Activated T-cell treated with anti-CD3 and anti-CD28 coated beads, Interleukin-2, amount 50 U/mL, for 24 hours (primary cell): ENCODE results near the gene WDCP.
A peak's percentile ranks its signal among the peaks of the same experiment; 100 is the strongest.

Source experiments
- DNase-seq: peaks from one replicate; pipeline ENCODE4 v3.0.0-alpha.2; 2020
- H3K27ac Mint-ChIP-seq: 2 replicates; pipeline ENCODE4 v1.8.0; 2020; ENCODE audit warnings: mild to moderate bottlenecking, mixed read lengths
- H3K27me3 Mint-ChIP-seq: 2 replicates; pipeline ENCODE4 v1.8.0; 2020; ENCODE audit warnings: mixed read lengths
- H3K36me3 Mint-ChIP-seq: 2 replicates; pipeline ENCODE4 v1.8.0; 2020; ENCODE audit warnings: low read depth, mixed read lengths
- H3K4me1 Mint-ChIP-seq: 2 replicates; pipeline ENCODE4 v1.8.0; 2020; ENCODE audit warnings: low read depth, mixed read lengths
- H3K4me3 Mint-ChIP-seq: 2 replicates; pipeline ENCODE4 v1.8.0; 2020; ENCODE audit warnings: mild to moderate bottlenecking, moderate library complexity, mixed read lengths
- H3K9me3 Mint-ChIP-seq: 2 replicates; pipeline ENCODE4 v1.8.0; 2020; ENCODE audit warnings: mixed read lengths

WDCP gene

GRCh38 chr2:24077535-24077877 is 30.3 kb upstream of the WDCP start:
- Mint-ChIP-seq H3K4me3 (peak overlapping the region; percentile 98), H3K36me3 (peaks cover 42% of the 10 kb centered on the region), H3K9me3 (no peaks in the 10 kb centered on the region), H3K27ac (peak overlapping the region; percentile 71), H3K4me1 (peaks cover 37% of the 10 kb centered on the region), H3K27me3 (no peaks in the 10 kb centered on the region)
- DNase-seq, result no peak

- no peak for DNase-seq
- Mint-ChIP-seq H3K4me3 (peak overlapping the region; percentile 98), H3K27ac (peak overlapping the region; percentile 97), H3K36me3 (peaks cover 42% of the 10 kb centered on the region), H3K27me3 (no peaks in the 10 kb centered on the region), H3K4me1 (peaks cover 41% of the 10 kb centered on the region), H3K9me3 (no peaks in the 10 kb centered on the region)
These were observed 29.8 kb upstream of the WDCP start for GRCh38 chr2:24076849-24077534.

- no peaks in the 10 kb centered on the region for H3K27me3 Mint-ChIP-seq
These were observed 29.0 kb upstream of the WDCP start, which contains the start of gene SF3B6 for GRCh38 chr2:24075915-24076848. TSS of gene SF3B6 (minus strand) at chr2:24076326. CDS start at chr2:24076229, 97 bp downstream.

DNA sequence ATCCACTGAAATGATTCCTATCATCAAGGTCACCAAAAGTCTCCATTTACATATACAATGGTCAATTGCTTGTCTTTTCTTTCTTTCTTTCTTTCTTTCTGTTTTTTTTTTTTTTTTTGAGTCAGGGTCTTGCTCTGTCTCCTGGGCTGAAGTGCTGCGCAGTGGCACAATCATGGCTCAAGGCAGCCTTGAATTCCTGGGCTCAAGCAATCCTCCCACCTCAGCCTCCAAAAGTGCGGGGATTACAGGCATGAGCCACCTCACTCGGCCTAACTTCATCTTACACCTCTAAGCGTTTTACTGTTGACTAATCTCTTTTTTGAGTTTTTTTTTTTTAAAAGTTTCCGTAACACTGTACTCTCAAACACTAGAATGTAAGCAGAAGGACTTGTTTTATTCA is 28.1 kb upstream of the WDCP start:
- Mint-ChIP-seq H3K27ac (peak overlapping the region; percentile 97), H3K4me3 (peak overlapping the region; percentile 98), H3K27me3 (no peaks in the 10 kb centered on the region), H3K9me3 (no peaks in the 10 kb centered on the region), H3K36me3 (peaks cover 50% of the 10 kb centered on the region), H3K4me1 (peaks cover 46% of the 10 kb centered on the region)
- DNase-seq, result no peak

More at GRCh38 chr2:24075915-24076848, 29.0 kb upstream of the WDCP start, which contains the start of gene SF3B6:
- H3K27ac Mint-ChIP-seq, result peak within 1 kb of the TSS; percentile 97
- H3K4me3 Mint-ChIP-seq, result peak within 1 kb of the TSS; percentile 98
- H3K4me1 Mint-ChIP-seq, result peaks cover 46% of the 10 kb centered on the region
- no peaks in the 10 kb centered on the region for H3K9me3 Mint-ChIP-seq
- H3K36me3 Mint-ChIP-seq, result peaks cover 48% of the 10 kb centered on the region
- DNase-seq, result peak; percentile 99

DNA sequence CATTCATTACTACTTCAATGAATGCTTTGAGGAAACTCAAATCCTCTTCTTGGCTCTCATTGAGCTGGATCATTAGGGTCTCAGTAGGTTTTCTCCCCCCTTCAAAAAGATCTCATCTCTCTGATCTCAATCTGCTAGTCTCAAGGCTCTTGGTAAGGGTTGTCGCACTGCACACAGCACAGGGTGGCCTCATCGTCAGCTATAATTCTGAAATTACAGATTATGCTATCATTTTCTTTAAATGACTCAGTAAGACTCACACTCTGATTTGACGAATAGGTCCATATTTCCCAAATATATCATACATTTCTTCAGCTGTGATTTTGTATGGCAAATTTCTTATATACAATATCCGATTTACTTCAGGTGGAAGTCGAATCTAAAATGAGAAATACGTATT is 26.6 kb upstream of the WDCP start:
- H3K27me3 Mint-ChIP-seq, result no peaks in the 10 kb centered on the region
- peaks cover 46% of the 10 kb centered on the region for H3K4me1 Mint-ChIP-seq
- no peaks in the 10 kb centered on the region for H3K9me3 Mint-ChIP-seq
- H3K36me3 Mint-ChIP-seq, result peaks cover 64% of the 10 kb centered on the region
- H3K27ac Mint-ChIP-seq, result peak overlapping the region; percentile 85
- peak overlapping the region; percentile 98 for H3K4me3 Mint-ChIP-seq
- DNase-seq, result no peak

DNA sequence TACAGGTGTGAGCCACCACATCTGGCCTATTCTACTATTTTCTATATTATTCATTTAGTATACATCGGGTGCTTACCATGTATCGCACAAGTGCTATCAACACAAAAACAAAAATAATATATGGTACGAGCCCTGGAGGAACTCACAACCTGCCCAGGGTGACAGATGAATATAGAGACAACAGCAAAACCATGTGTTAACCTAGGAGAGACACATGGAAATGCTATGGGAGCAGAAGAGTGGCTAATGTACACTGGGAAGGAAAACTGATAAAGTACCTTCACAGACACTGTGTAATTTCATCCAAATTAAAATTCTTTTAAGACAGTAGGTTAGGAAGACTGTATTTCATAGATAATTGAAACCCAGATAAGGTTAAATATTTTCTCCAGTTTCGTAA is 25.1 kb upstream of the WDCP start:
- Mint-ChIP-seq H3K4me3 (no peak overlapping the region), H3K27me3 (no peaks in the 10 kb centered on the region), H3K27ac (peak overlapping the region; percentile 79), H3K4me1 (peaks cover 39% of the 10 kb centered on the region), H3K36me3 (peaks cover 80% of the 10 kb centered on the region), H3K9me3 (no peaks in the 10 kb centered on the region)
- no peak for DNase-seq

GRCh38 chr2:24065341-24065740 is 18.1 kb upstream of the WDCP start:
- Mint-ChIP-seq H3K9me3 (no peaks in the 10 kb centered on the region), H3K27me3 (no peaks in the 10 kb centered on the region), H3K4me3 (no peak overlapping the region), H3K4me1 (peaks cover 13% of the 10 kb centered on the region), H3K36me3 (peaks cover 46% of the 10 kb centered on the region), H3K27ac (peak overlapping the region; percentile 1)
- DNase-seq, result no peak

DNA sequence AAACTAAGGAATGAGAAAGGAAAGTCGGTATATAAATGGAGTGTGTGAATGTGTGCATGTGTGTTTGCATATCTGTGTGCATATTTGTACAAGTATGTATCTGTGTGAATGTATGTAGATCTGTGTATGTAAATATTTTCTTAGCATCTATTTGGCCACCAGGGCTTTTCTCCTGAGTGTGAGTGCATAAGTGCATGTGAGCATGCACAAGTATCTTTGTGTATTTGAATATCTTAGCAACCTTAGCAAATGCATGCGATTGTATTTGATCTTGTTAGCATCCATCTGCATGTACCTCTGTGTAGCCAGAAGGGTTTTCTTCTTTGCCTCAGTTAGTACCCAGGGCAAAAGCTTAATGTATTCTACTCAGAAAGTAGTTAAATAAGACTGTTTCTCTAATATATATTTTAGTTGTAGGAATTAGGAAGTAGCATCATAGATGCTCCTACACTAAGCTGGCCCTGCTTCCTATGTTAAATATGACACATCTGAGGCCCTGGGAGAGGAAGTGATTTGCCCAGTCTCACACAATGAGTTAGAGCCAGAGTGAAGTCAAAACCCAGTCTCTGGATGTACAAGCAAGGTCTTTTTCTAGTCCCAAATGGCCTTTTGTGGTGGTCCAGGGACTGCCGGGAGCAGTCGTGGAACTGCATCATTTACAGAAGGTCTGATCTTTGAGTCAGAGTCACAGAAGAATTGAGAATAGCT is 11.5 kb upstream of the WDCP start:
- Mint-ChIP-seq H3K4me1 (peaks cover 4% of the 10 kb centered on the region), H3K4me3 (no peak overlapping the region), H3K36me3 (no peaks in the 10 kb centered on the region), H3K27me3 (no peaks in the 10 kb centered on the region), H3K9me3 (no peaks in the 10 kb centered on the region), H3K27ac (no peak overlapping the region)
- no peak for DNase-seq

DNA sequence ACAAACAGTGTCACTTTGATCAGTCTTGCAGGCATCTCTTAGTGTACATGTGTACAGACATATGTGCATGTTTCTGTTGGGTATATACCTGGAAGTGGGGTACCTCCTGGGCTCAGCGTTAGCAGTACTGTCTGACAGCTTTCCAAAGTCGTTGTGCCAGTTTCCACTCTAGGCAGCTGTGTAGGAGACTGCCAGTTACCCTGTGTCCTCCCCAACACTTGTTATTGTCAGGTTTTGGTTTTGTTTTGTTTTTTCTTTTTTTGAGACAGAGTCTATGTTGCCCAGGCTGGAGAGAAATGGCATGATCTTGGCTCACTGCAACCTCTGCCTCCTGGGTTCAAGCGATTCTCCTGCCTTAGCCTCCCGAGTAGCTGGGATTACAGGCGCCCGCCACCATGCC is 8.6 kb upstream of the WDCP start:
- no peaks in the 10 kb centered on the region for H3K9me3 Mint-ChIP-seq
- H3K27ac Mint-ChIP-seq, result no peak overlapping the region
- no peak for DNase-seq
- H3K36me3 Mint-ChIP-seq, result no peaks in the 10 kb centered on the region
- H3K4me1 Mint-ChIP-seq, result peaks cover 3% of the 10 kb centered on the region
- peaks cover 2% of the 10 kb centered on the region for H3K27me3 Mint-ChIP-seq
- no peak overlapping the region for H3K4me3 Mint-ChIP-seq

- no peak for DNase-seq
- no peaks in the 10 kb centered on the region for H3K36me3 Mint-ChIP-seq
- no peaks in the 10 kb centered on the region for H3K4me1 Mint-ChIP-seq
- no peak overlapping the region for H3K27ac Mint-ChIP-seq
- no peak overlapping the region for H3K4me3 Mint-ChIP-seq
- H3K27me3 Mint-ChIP-seq, result peaks cover 2% of the 10 kb centered on the region
- no peaks in the 10 kb centered on the region for H3K9me3 Mint-ChIP-seq
These were observed 7.3 kb upstream of the WDCP start for GRCh38 chr2:24054366-24055010.

- Mint-ChIP-seq H3K27ac (no peak overlapping the region), H3K4me3 (no peak overlapping the region), H3K4me1 (peaks cover 3% of the 10 kb centered on the region), H3K27me3 (peaks cover 6% of the 10 kb centered on the region), H3K9me3 (no peaks in the 10 kb centered on the region), H3K36me3 (no peaks in the 10 kb centered on the region)
- DNase-seq, result no peak
These were observed 5.8 kb upstream of the WDCP start for GRCh38 chr2:24052951-24053350.

GRCh38 chr2:24051833-24052232 is 4.6 kb upstream of the WDCP start:
- peaks cover 9% of the 10 kb centered on the region for H3K27me3 Mint-ChIP-seq
- H3K9me3 Mint-ChIP-seq, result no peaks in the 10 kb centered on the region
- H3K27ac Mint-ChIP-seq, result no peak overlapping the region
- H3K4me1 Mint-ChIP-seq, result peaks cover 10% of the 10 kb centered on the region
- no peak for DNase-seq
- H3K36me3 Mint-ChIP-seq, result peaks cover 4% of the 10 kb centered on the region
- no peak overlapping the region for H3K4me3 Mint-ChIP-seq

DNA sequence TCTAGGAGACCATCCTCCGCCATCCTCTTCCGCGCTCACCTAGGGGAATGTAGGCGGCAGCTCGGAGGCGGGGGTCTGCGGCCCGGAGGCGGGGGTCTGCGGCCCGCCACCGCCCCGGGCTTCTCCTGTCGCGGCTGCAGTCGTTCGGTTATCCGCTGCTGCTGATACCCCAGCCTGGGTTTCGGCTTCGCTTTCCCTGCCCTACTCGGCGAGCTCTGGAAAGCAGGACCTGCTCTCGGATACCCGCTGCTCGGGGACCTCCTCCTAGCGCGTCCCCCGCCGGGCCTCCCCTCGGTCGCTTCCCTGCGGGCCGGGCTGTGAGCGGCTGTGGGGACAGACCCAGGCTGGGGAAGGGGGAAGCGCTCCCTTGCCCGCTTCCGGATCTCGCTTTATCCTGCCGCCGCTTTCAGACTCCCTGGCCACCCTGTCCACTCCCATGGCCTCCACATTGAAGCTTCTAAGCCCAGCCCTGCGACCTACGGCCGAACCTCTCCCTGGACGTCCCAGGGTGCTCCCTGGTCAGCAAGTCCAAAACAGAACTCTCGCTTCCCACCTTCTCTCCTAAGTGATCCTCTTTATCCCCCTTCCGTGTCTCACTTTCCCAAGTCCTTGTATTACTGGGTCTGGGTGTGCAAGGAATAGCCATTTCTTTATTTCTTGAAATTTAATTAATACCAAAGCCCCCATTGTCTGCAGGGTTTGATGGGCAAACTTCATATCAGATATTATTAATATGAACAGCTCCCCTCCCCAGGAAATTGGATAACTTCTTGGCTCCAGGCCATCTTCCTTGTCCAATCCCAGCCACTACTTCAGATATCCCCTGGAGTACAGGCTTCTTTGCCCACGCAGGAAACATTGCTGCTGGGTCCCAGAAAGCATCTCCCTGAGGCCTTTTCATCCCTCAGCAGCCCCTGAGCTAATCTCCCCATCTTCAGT is 3.1 kb upstream of the WDCP start:
- H3K4me3 Mint-ChIP-seq, result no peak overlapping the region
- H3K27ac Mint-ChIP-seq, result no peak overlapping the region
- H3K36me3 Mint-ChIP-seq, result peaks cover 5% of the 10 kb centered on the region
- no peaks in the 10 kb centered on the region for H3K9me3 Mint-ChIP-seq
- H3K27me3 Mint-ChIP-seq, result peaks cover 9% of the 10 kb centered on the region
- H3K4me1 Mint-ChIP-seq, result peaks cover 19% of the 10 kb centered on the region
- DNase-seq, result peak; percentile 47
